ENCODE data around the gene RAD21L1.

RAD21L1 gene

GRCh38 chr20:1199212-1199873, 26.5 kb upstream of the RAD21L1 start:
- Histone ChIP-seq H3K9me2 (replicated peaks; ENCODE audit: insufficient read depth, low read length) (no peaks in the 10 kb centered on the region), H3K4me3 (ENCODE audit: insufficient read depth, low read length, poor library complexity, severe bottlenecking) (no peak overlapping the region), H3K4me2 (ENCODE audit: low read depth, low read length, poor library complexity, severe bottlenecking) (no peak overlapping the region), H3K9me3 (ENCODE audit: insufficient read depth, low read length) (no peaks in the 10 kb centered on the region), H2AFZ (ENCODE audit: low read depth, low read length, severe bottlenecking) (no peak overlapping the region), H3K27me3 (ENCODE audit: low read length) (no peaks in the 10 kb centered on the region), H3K79me2 (ENCODE audit: insufficient read depth, low read length) (no peaks in the 10 kb centered on the region), H3K36me3 (ENCODE audit: low read length) (no peaks in the 10 kb centered on the region), H3K27ac (ENCODE audit: low read depth, low read length) (no peak overlapping the region), H4K20me1 (ENCODE audit: low read depth, low read length) (no peaks in the 10 kb centered on the region), H3F3A (ENCODE audit: insufficient read depth) (no peaks in the 10 kb centered on the region), H3K9ac (ENCODE audit: low read length) (no peak overlapping the region)
- TF ChIP-seq CTCF (IDR thresholded peaks at IDR 0.05; ENCODE audit: insufficient read depth, low read length, poor library complexity, severe bottlenecking) (no peak), EZH2phosphoT487 (conservative IDR thresholded peaks at IDR 0.05; ENCODE audit: low read length) (no peak)

- Histone ChIP-seq H3K9me2 (replicated peaks; ENCODE audit: insufficient read depth, low read length) (no peaks in the 10 kb centered on the region), H3K4me2 (ENCODE audit: low read depth, low read length, poor library complexity, severe bottlenecking) (no peak overlapping the region), H3K79me2 (ENCODE audit: insufficient read depth, low read length) (no peaks in the 10 kb centered on the region), H4K20me1 (ENCODE audit: low read depth, low read length) (no peaks in the 10 kb centered on the region), H3K4me3 (ENCODE audit: insufficient read depth, low read length, poor library complexity, severe bottlenecking) (no peak overlapping the region), H3F3A (ENCODE audit: insufficient read depth) (no peaks in the 10 kb centered on the region), H3K9ac (ENCODE audit: low read length) (no peak overlapping the region), H3K36me3 (ENCODE audit: low read length) (no peaks in the 10 kb centered on the region), H2AFZ (ENCODE audit: low read depth, low read length, severe bottlenecking) (no peak overlapping the region), H3K27ac (ENCODE audit: low read depth, low read length) (no peak overlapping the region), H3K27me3 (ENCODE audit: low read length) (no peaks in the 10 kb centered on the region), H3K9me3 (ENCODE audit: insufficient read depth, low read length) (no peaks in the 10 kb centered on the region)
- TF ChIP-seq EZH2phosphoT487 (conservative IDR thresholded peaks at IDR 0.05; ENCODE audit: low read length) (no peak), CTCF (IDR thresholded peaks at IDR 0.05; ENCODE audit: insufficient read depth, low read length, poor library complexity, severe bottlenecking) (no peak)
Measured at GRCh38 chr20:1199964-1200363, 25.9 kb upstream of the RAD21L1 start.

GRCh38 chr20:1202762-1203504, 22.9 kb upstream of the RAD21L1 start, which contains the start of gene C20orf202:
TSS of gene C20orf202 (plus strand) at chr20:1203454. CDS start at chr20:1203586, 132 bp downstream.
- Histone ChIP-seq H3K79me2 (ENCODE audit: insufficient read depth, low read length) (no peaks in the 10 kb centered on the region), H3K27ac (ENCODE audit: low read depth, low read length) (no peak within 1 kb of the TSS), H3F3A (ENCODE audit: insufficient read depth) (no peaks in the 10 kb centered on the region), H3K9me3 (ENCODE audit: insufficient read depth, low read length) (no peaks in the 10 kb centered on the region), H3K9me2 (replicated peaks; ENCODE audit: insufficient read depth, low read length) (no peaks in the 10 kb centered on the region), H3K9ac (ENCODE audit: low read length) (no peak within 1 kb of the TSS), H2AFZ (ENCODE audit: low read depth, low read length, severe bottlenecking) (no peak within 1 kb of the TSS), H4K20me1 (ENCODE audit: low read depth, low read length) (no peaks in the 10 kb centered on the region), H3K4me2 (ENCODE audit: low read depth, low read length, poor library complexity, severe bottlenecking) (no peak within 1 kb of the TSS), H3K4me3 (ENCODE audit: insufficient read depth, low read length, poor library complexity, severe bottlenecking) (no peak within 1 kb of the TSS), H3K27me3 (ENCODE audit: low read length) (no peaks in the 10 kb centered on the region), H3K36me3 (ENCODE audit: low read length) (no peaks in the 10 kb centered on the region)
- TF ChIP-seq CTCF (IDR thresholded peaks at IDR 0.05; ENCODE audit: insufficient read depth, low read length, poor library complexity, severe bottlenecking): no peak
- no peak for TF ChIP-seq EZH2phosphoT487 (conservative IDR thresholded peaks at IDR 0.05; ENCODE audit: low read length)
